SU-DHL-6 (cell line): ENCODE data around the gene TMEM117.

Source experiments
- H2AFZ ChIP-seq: fragments of 200-600 bp; sonication (generic); 2 replicates; pipeline ENCODE4 v1.6.1; 2014; ENCODE audit warnings: low read depth, mild to moderate bottlenecking, moderate library complexity, mixed read lengths, antibody characterized with exemption, low read length; ENCODE audit not compliant: severe bottlenecking
- H3F3A ChIP-seq: fragments of 200-600 bp; shearing (Covaris generic); 2 replicates; pipeline ENCODE4 v1.6.0; 2016; ENCODE audit warnings: antibody characterized with exemption, mild to moderate bottlenecking; ENCODE audit not compliant: insufficient read depth
- H3K27ac ChIP-seq: fragments of 200-600 bp; sonication (generic); 2 replicates; pipeline ENCODE4 v1.5.1; 2016; ENCODE audit warnings: low read depth, mild to moderate bottlenecking, low read length, moderate library complexity, mixed read lengths
- H3K27me3 ChIP-seq: fragments of 200-600 bp; sonication (generic), shearing (Covaris generic); 2 replicates; pipeline ENCODE4 v1.6.0; 2014; ENCODE audit warnings: mild to moderate bottlenecking, low read length
- H3K36me3 ChIP-seq: fragments of 200-600 bp; sonication (generic); 2 replicates; pipeline ENCODE4 v1.6.1; 2014; ENCODE audit warnings: mild to moderate bottlenecking, low read length, mixed read lengths
- H3K4me2 ChIP-seq: fragments of 300-600, 200-600 bp; shearing (Covaris generic), sonication (generic); 2 replicates; pipeline ENCODE4 v1.6.0; 2014; ENCODE audit warnings: low read length, low read depth, mild to moderate bottlenecking; ENCODE audit not compliant: poor library complexity, severe bottlenecking
- H3K4me3 ChIP-seq: fragments of 200-600 bp; sonication (generic); 2 replicates; pipeline ENCODE4 v1.5.1; 2014; ENCODE audit warnings: antibody characterized with exemption, low read length, mild to moderate bottlenecking, mixed read lengths; ENCODE audit not compliant: insufficient read depth, poor library complexity, severe bottlenecking
- H3K79me2 ChIP-seq: fragments of 200-600 bp; sonication (generic); 2 replicates; pipeline ENCODE4 v1.6.1; 2014; ENCODE audit warnings: mild to moderate bottlenecking, low read length, moderate library complexity; ENCODE audit not compliant: insufficient read depth
- H3K9ac ChIP-seq: fragments of 200-600 bp; sonication (generic); 2 replicates; pipeline ENCODE4 v1.7.0; 2014; ENCODE audit warnings: mild to moderate bottlenecking, low read length
- H3K9me2 ChIP-seq: fragments of 200-600 bp; sonication (generic); replicated peaks from 2 replicates; pipeline ENCODE4 v1.6.1; 2014; ENCODE audit warnings: low read length; ENCODE audit not compliant: insufficient read depth
- H3K9me3 ChIP-seq: fragments of 200-600 bp; sonication (generic); 2 replicates; pipeline ENCODE4 v1.6.1; 2014; ENCODE audit warnings: low read length, mixed read lengths; ENCODE audit not compliant: insufficient read depth
- H4K20me1 ChIP-seq: fragments of 200-600 bp; sonication (generic); 2 replicates; pipeline ENCODE4 v1.6.1; 2014; ENCODE audit warnings: low read depth, mild to moderate bottlenecking, antibody characterized with exemption, low read length, moderate library complexity, mixed read lengths
- CTCF ChIP-seq: fragments of 200-600 bp; sonication (generic); IDR thresholded peaks from one replicate; pipeline ENCODE4 v1.5.1; 2017; ENCODE audit warnings: antibody characterized with exemption, mild to moderate bottlenecking, low read length, moderate library complexity; ENCODE audit not compliant: insufficient read depth, poor library complexity, severe bottlenecking
- EZH2phosphoT487 ChIP-seq: fragments of 200-600 bp; sonication (generic), shearing (Covaris generic); conservative IDR thresholded peaks from 2 replicates; pipeline ENCODE4 v1.6.1; 2018; ENCODE audit warnings: mild to moderate bottlenecking, antibody characterized with exemption, low read length, moderate library complexity, mixed read lengths

The TMEM117 gene

GRCh38 chr12:44020555-44020954 is 184.7 kb downstream of the TMEM117 start:
- Histone ChIP-seq H3K4me2 (peak overlapping the region; percentile 54), H3K4me3 (no peak overlapping the region), H3K36me3 (no peaks in the 10 kb centered on the region), H3K27ac (peak overlapping the region; percentile 74), H3K9me2 (no peaks in the 10 kb centered on the region), H3K27me3 (no peaks in the 10 kb centered on the region), H4K20me1 (no peaks in the 10 kb centered on the region), H3F3A (no peaks in the 10 kb centered on the region; the same call in 1 of the 2 replicates), H3K9ac (no peak overlapping the region), H3K79me2 (no peaks in the 10 kb centered on the region), H2AFZ (no peak overlapping the region), H3K9me3 (no peaks in the 10 kb centered on the region)
- TF ChIP-seq CTCF, result no peak
- no peak for TF ChIP-seq EZH2phosphoT487

GRCh38 chr12:44021471-44021971 is 185.6 kb downstream of the TMEM117 start:
- no peaks in the 10 kb centered on the region for H3K36me3 ChIP-seq
- TF ChIP-seq CTCF (no peak), EZH2phosphoT487 (no peak)
- H2AFZ ChIP-seq, result peak overlapping the region; percentile 8
- H3K27me3 ChIP-seq, result no peaks in the 10 kb centered on the region
- H3K27ac ChIP-seq, result peak overlapping the region; percentile 74
- peak overlapping the region; percentile 54 for H3K4me2 ChIP-seq
- no peaks in the 10 kb centered on the region for H3K79me2 ChIP-seq
- no peaks in the 10 kb centered on the region for H3K9me2 ChIP-seq
- no peaks in the 10 kb centered on the region for H4K20me1 ChIP-seq
- no peaks in the 10 kb centered on the region; the same call in 1 of the 2 replicates for H3F3A ChIP-seq
- H3K9me3 ChIP-seq, result no peaks in the 10 kb centered on the region
- peak overlapping the region; percentile 16 for H3K4me3 ChIP-seq
- no peak overlapping the region for H3K9ac ChIP-seq

GRCh38 chr12:44025499-44025898 is 189.6 kb downstream of the TMEM117 start:
- no peak overlapping the region for H3K9ac ChIP-seq
- no peaks in the 10 kb centered on the region for H3K79me2 ChIP-seq
- no peaks in the 10 kb centered on the region for H3K27me3 ChIP-seq
- no peak overlapping the region for H3K4me2 ChIP-seq
- no peak overlapping the region for H2AFZ ChIP-seq
- H3K4me3 ChIP-seq, result no peak overlapping the region
- H3K36me3 ChIP-seq, result no peaks in the 10 kb centered on the region
- TF ChIP-seq EZH2phosphoT487, result no peak
- TF ChIP-seq CTCF, result no peak
- H3K9me2 ChIP-seq, result no peaks in the 10 kb centered on the region
- H3F3A ChIP-seq, result no peaks in the 10 kb centered on the region; the same call in 1 of the 2 replicates
- peaks cover 5% of the 10 kb centered on the region; the same call in 1 of the 2 replicates for H3K9me3 ChIP-seq
- no peaks in the 10 kb centered on the region for H4K20me1 ChIP-seq
- H3K27ac ChIP-seq, result no peak overlapping the region
